ENCODE results near the gene SLC4A8.
"Not testable (repeated sequence)": the region's sequence is repeated elsewhere in the genome, so short reads cannot be mapped to it uniquely, and the experiment has no call there.

Gene SLC4A8

DNA sequence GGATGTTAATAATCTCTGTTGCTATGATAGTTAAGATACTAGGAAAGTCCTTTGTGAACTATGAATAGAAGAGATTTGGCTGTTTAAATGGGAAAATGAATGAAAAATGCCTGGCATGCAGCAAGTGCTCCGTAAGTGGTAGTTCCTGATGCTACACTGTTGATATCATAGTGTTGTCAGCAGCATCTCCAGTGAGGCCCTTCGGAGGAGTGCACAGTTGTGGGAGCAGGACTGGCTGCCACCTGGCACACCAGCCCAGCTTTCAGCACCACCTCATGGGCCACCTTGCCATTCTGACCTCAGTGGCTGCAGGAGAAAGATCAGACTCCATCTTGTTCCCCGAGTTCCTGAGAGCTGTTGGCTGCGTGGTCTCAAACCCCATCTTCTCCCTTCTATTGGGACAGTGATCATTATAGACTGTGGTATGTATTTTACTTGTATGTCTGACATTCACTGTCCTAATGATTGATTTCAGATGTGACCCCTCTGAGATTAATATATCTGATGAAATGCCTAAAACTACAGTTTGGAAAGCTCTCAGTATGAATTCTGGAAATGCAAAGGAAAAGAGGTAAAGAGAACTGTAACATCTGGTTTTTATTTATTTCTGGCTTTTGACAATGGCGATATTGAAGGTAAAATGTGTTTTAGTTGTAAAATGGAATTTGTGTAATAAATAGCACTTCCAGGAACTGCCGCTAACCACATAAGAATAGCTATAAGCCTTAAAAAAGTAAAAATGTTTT, 80.9 kb downstream of the SLC4A8 start:
- peaks cover 1% of the 10 kb centered on the region for H3K36me3 Mint-ChIP-seq

DNA sequence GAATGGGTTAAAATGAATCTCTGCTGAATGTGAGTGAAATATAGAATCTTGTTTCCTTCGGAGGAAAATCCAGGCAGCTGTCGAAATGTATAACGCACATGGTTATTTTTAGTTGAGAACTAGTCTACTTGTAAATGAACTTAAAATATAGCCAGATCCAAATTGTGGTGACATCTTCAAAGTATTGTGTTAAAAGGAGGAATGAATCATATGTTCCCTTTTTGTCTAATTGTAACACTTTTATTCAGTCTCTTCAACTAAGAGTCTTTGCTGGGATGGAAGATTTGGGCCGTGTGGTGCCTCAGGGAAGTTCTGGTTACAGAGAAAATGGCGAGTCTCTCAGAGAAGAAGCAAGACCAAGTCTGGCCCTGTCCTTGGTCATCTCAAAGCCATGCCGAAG, 82.5 kb downstream of the SLC4A8 start:
- Mint-ChIP-seq H3K4me3 (no peak overlapping the region), H3K27me3 (no peaks in the 10 kb centered on the region), H3K9me3 (no peaks in the 10 kb centered on the region), H3K27ac (no peak overlapping the region), H3K36me3 (peaks cover 4% of the 10 kb centered on the region), H3K4me1 (peaks cover 3% of the 10 kb centered on the region)
- no peak for ATAC-seq (ENCODE audit: low read depth)
- no peak for DNase-seq (ENCODE audit: low spot score in 2 of 2)

More for the DNA sequence above, 80.9 kb downstream of the SLC4A8 start:
- no peak overlapping the region for H3K4me3 Mint-ChIP-seq
- ATAC-seq (ENCODE audit: low read depth) (no peak), DNase-seq (ENCODE audit: low spot score in 2 of 2) (no peak)
- no peaks in the 10 kb centered on the region for H3K9me3 Mint-ChIP-seq
- peaks cover 1% of the 10 kb centered on the region for H3K27me3 Mint-ChIP-seq
- H3K4me1 Mint-ChIP-seq, result peaks cover 7% of the 10 kb centered on the region
- H3K27ac Mint-ChIP-seq, result no peak overlapping the region

DNA sequence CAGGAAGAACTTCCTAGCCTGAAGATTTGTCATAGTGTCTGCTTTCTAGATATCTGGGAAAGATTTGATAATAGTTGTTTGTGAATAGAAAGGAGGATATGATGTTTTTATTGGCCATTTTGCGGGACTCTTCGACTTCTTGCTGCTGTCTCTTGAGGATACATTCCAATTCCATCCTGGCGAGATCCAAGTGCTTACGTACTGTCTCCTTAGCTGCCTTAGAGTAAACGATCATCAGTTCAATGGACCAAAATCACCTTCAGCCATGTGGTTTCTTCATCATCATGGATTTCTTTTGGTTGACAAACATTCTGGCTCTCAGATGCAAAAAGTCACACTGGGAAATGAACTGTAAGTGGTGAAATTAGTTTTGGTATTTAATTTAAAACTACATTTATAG, 83.7 kb downstream of the SLC4A8 start:
- no peak overlapping the region for H3K27ac Mint-ChIP-seq
- no peak for ATAC-seq (ENCODE audit: low read depth)
- no peak for DNase-seq (ENCODE audit: low spot score in 2 of 2)
- no peaks in the 10 kb centered on the region for H3K9me3 Mint-ChIP-seq
- H3K4me1 Mint-ChIP-seq, result no peaks in the 10 kb centered on the region
- no peaks in the 10 kb centered on the region for H3K27me3 Mint-ChIP-seq
- H3K36me3 Mint-ChIP-seq, result peaks cover 4% of the 10 kb centered on the region
- no peak overlapping the region for H3K4me3 Mint-ChIP-seq

DNA sequence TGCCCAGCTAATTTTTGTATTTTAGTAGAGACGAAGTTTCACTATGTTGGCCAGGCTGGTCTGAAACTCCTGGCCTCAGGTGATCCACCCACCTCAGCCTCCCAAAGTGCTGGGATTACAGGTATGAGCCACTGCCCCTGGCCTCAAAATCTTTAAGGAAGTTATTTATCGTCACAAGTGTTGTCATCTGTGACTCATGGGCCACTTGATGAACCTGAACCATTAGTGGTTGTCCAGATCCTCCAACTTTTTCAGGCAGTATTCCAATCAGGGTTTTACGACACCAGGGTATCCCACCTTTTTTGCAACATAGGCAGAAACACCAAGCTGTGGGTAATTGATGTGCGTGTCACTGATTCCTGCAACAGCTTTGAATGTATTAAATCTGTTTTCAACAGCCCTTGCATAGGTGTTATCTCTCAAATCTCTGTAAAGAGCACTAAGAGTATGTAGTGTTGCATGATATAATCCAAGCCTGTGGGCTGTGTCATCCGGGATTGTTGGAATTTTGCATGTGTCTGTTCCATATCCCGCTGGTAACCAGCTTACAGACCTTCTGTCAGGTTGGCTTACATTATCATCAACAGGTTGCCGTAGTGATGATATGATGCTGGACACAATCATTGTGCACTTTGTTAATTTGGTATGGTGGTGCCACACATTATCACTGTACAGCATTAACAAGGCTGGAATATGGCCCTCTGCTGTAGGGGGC, 87.1 kb downstream of the SLC4A8 start:
- ATAC-seq (ENCODE audit: low read depth), result no peak
- no peak overlapping the region for H3K4me3 Mint-ChIP-seq
- H3K9me3 Mint-ChIP-seq, result no peaks in the 10 kb centered on the region
- H3K27me3 Mint-ChIP-seq, result peaks cover 1% of the 10 kb centered on the region
- no peaks in the 10 kb centered on the region for H3K4me1 Mint-ChIP-seq
- H3K36me3 Mint-ChIP-seq, result peaks cover 4% of the 10 kb centered on the region
- no peak for DNase-seq (ENCODE audit: low spot score in 2 of 2)
- no peak overlapping the region for H3K27ac Mint-ChIP-seq

DNA sequence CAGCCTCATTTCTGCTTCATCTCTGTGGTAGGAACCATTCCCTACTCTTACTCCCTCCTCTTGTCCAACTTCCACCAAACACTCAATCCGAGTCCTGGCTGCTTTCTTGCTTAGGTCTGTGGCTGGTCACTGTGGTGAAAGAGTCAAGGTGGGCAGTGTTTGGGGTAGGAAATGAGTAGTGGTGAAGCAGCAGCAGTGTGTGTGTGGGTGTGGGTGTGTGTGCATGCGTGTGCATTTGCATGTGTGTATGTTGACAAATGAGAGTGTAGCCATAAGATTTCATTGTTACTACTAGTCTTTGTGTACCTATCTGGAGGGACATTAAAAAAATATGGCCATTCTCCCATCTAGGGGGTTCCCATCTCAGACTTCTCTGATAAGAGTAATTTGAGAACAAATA, 87.8 kb downstream of the SLC4A8 start:
- H3K27me3 Mint-ChIP-seq, result peaks cover 1% of the 10 kb centered on the region
- H3K9me3 Mint-ChIP-seq, result no peaks in the 10 kb centered on the region
- H3K4me3 Mint-ChIP-seq, result no peak overlapping the region
- H3K36me3 Mint-ChIP-seq, result peaks cover 4% of the 10 kb centered on the region
- no peak for ATAC-seq (ENCODE audit: low read depth)
- H3K4me1 Mint-ChIP-seq, result no peaks in the 10 kb centered on the region
- H3K27ac Mint-ChIP-seq, result no peak overlapping the region
- DNase-seq (ENCODE audit: low spot score in 2 of 2), result no peak

DNA sequence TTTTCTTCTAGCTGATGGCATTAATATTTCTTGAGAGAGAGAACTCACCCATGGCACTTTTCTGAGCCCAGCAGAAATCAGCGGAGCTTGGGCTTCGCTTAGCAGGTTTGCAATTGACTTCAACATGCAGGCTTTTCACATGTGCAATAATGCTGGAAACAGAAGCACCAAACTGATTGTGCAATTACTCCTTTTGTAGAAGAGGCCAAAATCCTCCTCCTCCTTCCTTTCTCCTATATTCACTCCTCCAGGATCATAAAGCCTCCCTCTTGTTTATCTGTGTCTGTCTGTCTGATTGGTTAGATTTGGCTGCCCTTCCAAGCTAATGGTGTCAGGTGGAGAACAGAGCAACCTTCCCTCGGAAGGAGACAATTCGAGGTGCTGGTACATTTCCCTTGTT, 90.4 kb downstream of the SLC4A8 start:
- DNase-seq (ENCODE audit: low spot score in 2 of 2); H3K9me3 Mint-ChIP-seq: not testable (repeated sequence)

DNA sequence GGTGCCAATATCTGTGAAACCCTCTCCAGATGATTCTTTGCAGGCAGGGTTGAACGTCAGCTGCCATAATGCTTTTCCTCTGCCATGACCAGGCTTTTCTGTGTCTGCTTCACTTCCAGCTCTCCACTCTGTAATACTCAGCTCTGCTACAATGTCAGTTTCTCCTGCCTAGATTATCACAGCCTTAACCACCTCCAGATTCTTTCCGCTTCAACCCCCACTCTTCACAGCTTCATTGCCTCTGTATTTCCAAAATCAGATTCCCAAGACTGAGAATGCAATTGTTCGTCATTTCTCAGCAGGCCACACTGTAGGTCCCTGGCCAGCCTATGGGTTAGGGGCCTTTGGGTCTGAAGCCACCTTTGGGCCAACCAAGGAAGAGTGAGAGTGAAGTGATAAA, 92.7 kb downstream of the SLC4A8 start:
- no peaks in the 10 kb centered on the region for H3K36me3 Mint-ChIP-seq
- no peak overlapping the region for H3K27ac Mint-ChIP-seq
- peaks cover 2% of the 10 kb centered on the region for H3K4me1 Mint-ChIP-seq
- H3K27me3 Mint-ChIP-seq, result peaks cover 3% of the 10 kb centered on the region
- H3K9me3 Mint-ChIP-seq, result no peaks in the 10 kb centered on the region
- no peak overlapping the region for H3K4me3 Mint-ChIP-seq
- no peak for ATAC-seq (ENCODE audit: low read depth)
- no peak for DNase-seq (ENCODE audit: low spot score in 2 of 2)

More for the DNA sequence above, 90.4 kb downstream of the SLC4A8 start:
- H3K4me3 Mint-ChIP-seq; H3K36me3 Mint-ChIP-seq; H3K4me1 Mint-ChIP-seq; H3K27me3 Mint-ChIP-seq; ATAC-seq (ENCODE audit: low read depth); H3K27ac Mint-ChIP-seq: not testable (repeated sequence)

DNA sequence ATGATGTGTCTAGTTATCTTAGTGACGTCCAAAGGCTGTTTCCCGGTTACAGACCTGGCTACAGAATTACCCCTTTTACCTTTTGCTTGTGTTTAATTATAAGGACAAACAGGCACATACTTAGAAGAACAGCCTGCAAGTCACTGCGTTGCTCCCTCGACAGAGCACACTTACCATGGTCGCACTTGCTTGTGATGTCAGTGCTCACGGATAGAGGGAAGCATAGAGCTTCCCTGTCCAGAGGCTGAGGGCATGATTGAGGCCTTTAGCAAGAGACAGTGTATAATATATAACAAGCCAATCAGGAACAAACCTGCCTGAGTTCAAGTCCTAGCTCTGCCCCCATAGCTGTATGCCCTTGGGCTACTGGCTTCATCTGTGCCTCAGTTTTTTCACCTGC, 93.2 kb downstream of the SLC4A8 start:
- no peak for ATAC-seq (ENCODE audit: low read depth)
- Mint-ChIP-seq H3K4me1 (peaks cover 2% of the 10 kb centered on the region), H3K27ac (no peak overlapping the region)

DNA sequence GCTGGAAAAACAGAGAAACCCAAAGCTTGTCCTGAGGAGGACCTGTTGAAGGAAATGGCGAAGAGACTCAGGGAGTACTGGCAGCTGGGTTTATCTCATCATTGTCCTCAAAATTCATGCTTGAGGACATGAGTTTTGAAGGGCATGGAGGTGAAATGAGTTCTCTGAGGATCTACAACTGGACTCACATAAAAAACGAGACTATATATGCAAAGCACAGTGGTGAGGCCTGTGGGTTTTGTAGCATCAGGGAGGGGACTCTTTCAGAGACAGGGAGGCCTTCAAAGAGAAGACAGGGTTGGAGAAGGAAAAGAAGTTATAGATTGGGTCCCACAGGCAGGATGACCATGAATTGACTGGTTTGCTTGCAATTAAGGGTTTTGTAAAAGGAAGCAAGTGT, 95.1 kb downstream of the SLC4A8 start:
- DNase-seq (ENCODE audit: low spot score in 2 of 2) (no peak), ATAC-seq (ENCODE audit: low read depth) (no peak)
- no peaks in the 10 kb centered on the region for H3K36me3 Mint-ChIP-seq
- peaks cover 2% of the 10 kb centered on the region for H3K4me1 Mint-ChIP-seq
- no peak overlapping the region for H3K27ac Mint-ChIP-seq
- H3K27me3 Mint-ChIP-seq, result peaks cover 3% of the 10 kb centered on the region
- H3K4me3 Mint-ChIP-seq, result no peak overlapping the region
- no peaks in the 10 kb centered on the region for H3K9me3 Mint-ChIP-seq

More for the DNA sequence above, 93.2 kb downstream of the SLC4A8 start:
- Mint-ChIP-seq H3K36me3 (no peaks in the 10 kb centered on the region), H3K9me3 (no peaks in the 10 kb centered on the region), H3K27me3 (peaks cover 3% of the 10 kb centered on the region), H3K4me3 (no peak overlapping the region)
- DNase-seq (ENCODE audit: low spot score in 2 of 2), result no peak

DNA sequence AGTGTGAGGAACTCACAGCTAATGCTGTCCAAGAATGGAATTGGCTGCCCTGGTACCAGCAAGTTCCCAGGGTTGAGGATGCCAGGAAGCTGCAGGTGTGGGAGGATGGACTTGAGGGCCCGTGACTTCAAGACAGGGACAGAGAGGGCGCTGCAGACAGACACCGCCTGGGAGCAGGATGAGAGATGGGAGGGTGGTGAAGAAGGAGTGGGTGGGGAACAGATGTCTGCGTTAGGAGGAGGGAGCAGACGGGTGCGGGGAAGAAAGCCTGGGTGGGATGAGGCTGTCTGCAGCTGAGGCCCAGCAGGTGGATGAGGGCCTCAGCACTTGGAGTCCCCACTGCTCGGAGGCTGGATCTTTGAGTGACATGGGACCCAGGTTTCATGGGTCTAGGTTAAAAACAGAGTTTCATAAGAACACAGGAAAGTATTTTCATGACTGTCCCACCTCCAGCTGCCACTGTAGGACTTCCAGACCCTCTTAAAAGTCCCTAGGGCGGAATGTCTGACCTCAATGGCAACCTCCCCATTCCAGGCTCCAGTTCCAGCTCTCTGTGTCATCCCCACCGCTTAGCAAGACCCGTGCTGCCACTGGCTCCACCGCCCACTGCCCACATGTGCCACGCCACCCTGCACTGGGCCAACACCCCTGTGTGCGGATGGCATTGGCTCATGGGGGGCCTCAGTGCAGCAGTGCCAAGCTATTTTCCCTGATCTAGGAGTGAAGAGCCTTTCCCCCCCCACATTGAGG, 96.1 kb downstream of the SLC4A8 start:
- DNase-seq (ENCODE audit: low spot score in 2 of 2) (no peak), ATAC-seq (ENCODE audit: low read depth) (no peak)
- Mint-ChIP-seq H3K9me3 (no peaks in the 10 kb centered on the region), H3K36me3 (no peaks in the 10 kb centered on the region), H3K27ac (no peak overlapping the region), H3K4me3 (no peak overlapping the region), H3K27me3 (peaks cover 3% of the 10 kb centered on the region), H3K4me1 (peaks cover 2% of the 10 kb centered on the region)

DNA sequence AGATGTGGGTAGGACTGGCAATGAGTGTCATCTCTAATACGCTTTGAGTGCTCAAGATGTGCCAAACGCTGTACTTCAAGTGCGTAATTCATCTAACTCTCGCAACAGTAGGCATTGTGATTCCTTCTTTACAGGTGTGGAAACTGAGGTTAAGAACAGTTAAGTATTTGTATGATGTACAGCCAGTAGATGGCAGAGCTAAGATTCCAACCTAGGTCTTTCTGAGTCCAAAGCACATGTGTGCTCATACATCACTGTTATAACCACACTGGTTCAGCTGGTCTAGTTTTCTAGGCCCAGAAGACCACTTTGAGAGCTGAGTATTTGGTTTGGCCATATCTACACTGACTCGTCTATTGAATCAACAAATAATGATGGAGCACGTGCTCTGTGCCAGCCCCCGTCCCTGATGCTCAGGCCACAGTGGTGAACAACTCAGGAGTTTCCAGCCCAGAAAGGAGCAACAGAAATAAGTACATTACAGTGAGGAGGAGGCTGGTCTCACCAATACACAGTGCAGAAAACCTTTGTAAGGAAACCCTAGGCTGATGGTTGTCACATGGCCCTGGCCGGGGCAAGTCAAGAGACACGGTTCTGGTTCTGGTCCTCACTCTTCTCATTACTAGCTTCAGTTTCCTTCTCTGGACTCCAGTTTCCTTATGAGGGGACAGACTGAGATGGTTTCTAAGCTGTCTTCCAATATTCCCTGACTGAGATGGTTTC, 97.1 kb downstream of the SLC4A8 start:
- no peak overlapping the region for H3K4me3 Mint-ChIP-seq
- no peaks in the 10 kb centered on the region for H3K9me3 Mint-ChIP-seq
- H3K4me1 Mint-ChIP-seq, result peaks cover 2% of the 10 kb centered on the region
- no peak for ATAC-seq (ENCODE audit: low read depth)
- peaks cover 1% of the 10 kb centered on the region for H3K27me3 Mint-ChIP-seq
- H3K27ac Mint-ChIP-seq, result no peak overlapping the region
- no peaks in the 10 kb centered on the region for H3K36me3 Mint-ChIP-seq
- DNase-seq (ENCODE audit: low spot score in 2 of 2), result no peak

DNA sequence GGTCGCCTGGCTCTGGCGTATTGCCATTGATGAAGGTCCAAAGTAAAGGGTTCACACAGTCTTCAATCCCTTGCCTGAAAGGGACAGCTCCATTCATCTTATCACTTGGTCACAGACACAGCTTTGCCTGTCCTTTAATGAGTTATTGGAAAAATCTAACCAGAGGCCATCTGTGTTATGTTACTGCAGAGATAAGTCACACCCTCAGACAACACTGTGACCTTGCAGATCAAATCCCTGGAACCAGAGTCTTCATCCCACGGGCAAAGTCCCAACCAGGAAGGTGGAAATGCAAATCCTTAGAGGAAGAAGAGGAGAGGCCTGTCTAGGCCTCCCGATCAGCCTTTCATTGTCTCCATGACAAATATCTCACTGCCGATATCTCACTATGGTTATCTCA, 98.1 kb downstream of the SLC4A8 start:
- no peak for DNase-seq (ENCODE audit: low spot score in 2 of 2)
- Mint-ChIP-seq H3K36me3 (no peaks in the 10 kb centered on the region), H3K27ac (no peak overlapping the region), H3K9me3 (no peaks in the 10 kb centered on the region), H3K27me3 (peaks cover 1% of the 10 kb centered on the region), H3K4me1 (peaks cover 2% of the 10 kb centered on the region), H3K4me3 (no peak overlapping the region)
- no peak for ATAC-seq (ENCODE audit: low read depth)

DNA sequence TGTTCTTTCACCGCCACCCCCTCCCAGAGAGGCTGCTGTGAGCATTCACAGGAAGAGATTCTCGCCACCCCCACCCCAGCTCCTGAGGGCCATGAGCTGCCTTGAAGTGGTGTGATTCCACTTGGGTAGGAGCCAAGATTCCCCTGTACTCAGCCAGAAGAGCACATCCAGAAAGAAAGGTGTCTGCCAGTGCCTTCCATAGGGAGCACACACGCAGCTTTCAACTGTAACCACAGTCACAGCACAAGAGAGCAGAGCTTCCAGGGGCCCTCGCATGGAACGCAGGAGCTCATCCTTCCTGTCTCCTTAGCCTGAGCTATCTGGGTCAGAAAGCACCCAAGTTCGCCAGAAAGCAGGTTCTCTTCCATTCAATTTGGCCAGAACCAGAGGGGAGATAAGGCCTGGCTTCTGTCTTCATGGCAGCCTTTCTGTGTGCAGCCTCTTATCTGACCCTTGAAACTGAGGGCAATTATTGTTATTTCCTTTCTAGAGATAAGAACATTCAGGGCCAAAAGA, 99.8 kb downstream of the SLC4A8 start:
- H3K27ac Mint-ChIP-seq, result no peak overlapping the region
- H3K36me3 Mint-ChIP-seq, result no peaks in the 10 kb centered on the region
- no peak overlapping the region for H3K4me3 Mint-ChIP-seq

More for the DNA sequence above, 99.8 kb downstream of the SLC4A8 start:
- Mint-ChIP-seq H3K9me3 (no peaks in the 10 kb centered on the region), H3K27me3 (peaks cover 8% of the 10 kb centered on the region), H3K4me1 (peaks cover 2% of the 10 kb centered on the region)
- DNase-seq (ENCODE audit: low spot score in 2 of 2) (no peak), ATAC-seq (ENCODE audit: low read depth) (no peak)
